ENCODE measurements around the gene SNX27. TPM values are rescaled to one million over a fixed set of nuclear protein-coding genes. Genes with fewer than 3 reads are reported as not detected.

Gene SNX27
- total RNA-seq, 1 donor from 2014 or later, result 13.0 TPM

GRCh38 chr1:151581451-151581850 is 30.4 kb upstream of the SNX27 start:
- Histone ChIP-seq H3K4me1 (no peaks in the 10 kb centered on the region), H3K4me3 (no peak overlapping the region), H3K27me3 (no peaks in the 10 kb centered on the region), H3K27ac (no peak overlapping the region), H3K9me3 (no peaks in the 10 kb centered on the region), H3K36me3 (peaks cover 5 to 39% of the 10 kb centered on the region in 2 donors)
- peak in 1 of 2 donors; percentile 33 for DNase-seq (ENCODE audit: low spot score in 2 of 2)
- intact Hi-C loops (cut with DNase I), result no loop called here
- TF ChIP-seq, protein P1, sequence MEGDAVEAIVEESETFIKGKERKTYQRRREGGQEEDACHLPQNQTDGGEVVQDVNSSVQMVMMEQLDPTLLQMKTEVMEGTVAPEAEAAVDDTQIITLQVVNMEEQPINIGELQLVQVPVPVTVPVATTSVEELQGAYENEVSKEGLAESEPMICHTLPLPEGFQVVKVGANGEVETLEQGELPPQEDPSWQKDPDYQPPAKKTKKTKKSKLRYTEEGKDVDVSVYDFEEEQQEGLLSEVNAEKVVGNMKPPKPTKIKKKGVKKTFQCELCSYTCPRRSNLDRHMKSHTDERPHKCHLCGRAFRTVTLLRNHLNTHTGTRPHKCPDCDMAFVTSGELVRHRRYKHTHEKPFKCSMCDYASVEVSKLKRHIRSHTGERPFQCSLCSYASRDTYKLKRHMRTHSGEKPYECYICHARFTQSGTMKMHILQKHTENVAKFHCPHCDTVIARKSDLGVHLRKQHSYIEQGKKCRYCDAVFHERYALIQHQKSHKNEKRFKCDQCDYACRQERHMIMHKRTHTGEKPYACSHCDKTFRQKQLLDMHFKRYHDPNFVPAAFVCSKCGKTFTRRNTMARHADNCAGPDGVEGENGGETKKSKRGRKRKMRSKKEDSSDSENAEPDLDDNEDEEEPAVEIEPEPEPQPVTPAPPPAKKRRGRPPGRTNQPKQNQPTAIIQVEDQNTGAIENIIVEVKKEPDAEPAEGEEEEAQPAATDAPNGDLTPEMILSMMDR (IDR thresholded peaks at IDR 0.05), result no peak

- Histone ChIP-seq H3K36me3 (peaks cover 5 to 36% of the 10 kb centered on the region in 2 donors), H3K9me3 (no peaks in the 10 kb centered on the region), H3K4me3 (no peak overlapping the region), H3K27me3 (no peaks in the 10 kb centered on the region), H3K27ac (no peak overlapping the region), H3K4me1 (no peaks in the 10 kb centered on the region)
- TF ChIP-seq, protein P1 (IDR thresholded peaks at IDR 0.05), result no peak
- intact Hi-C loops (cut with DNase I), result no loop called here
- DNase-seq (ENCODE audit: low spot score in 2 of 2), result peak in 1 of 2 donors; percentile 13
These were observed 29.9 kb upstream of the SNX27 start for GRCh38 chr1:151581921-151582320.

DNA sequence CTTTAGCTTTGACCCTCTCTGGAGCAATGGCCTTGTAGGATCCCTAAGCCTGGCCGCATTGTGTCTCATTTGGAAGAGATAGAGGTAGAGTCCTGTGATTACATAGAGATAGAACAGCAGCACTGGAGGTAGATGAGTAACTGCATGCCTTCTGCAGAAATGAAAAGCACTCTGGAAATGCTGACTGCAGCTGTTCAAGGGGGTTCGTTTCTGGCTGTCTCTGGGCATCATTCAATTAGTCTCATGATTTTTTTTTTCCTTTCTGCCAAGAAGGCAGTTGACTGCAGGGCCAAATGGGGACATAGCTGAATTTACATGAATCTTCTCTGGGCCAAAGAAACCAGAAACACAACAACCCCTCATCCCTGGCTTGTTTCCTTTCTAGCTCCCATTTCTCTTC is 28.1 kb upstream of the SNX27 start:
- peaks cover 5 to 31% of the 10 kb centered on the region in 2 donors for H3K36me3 ChIP-seq
- no peak overlapping the region for H3K4me3 ChIP-seq

DNA sequence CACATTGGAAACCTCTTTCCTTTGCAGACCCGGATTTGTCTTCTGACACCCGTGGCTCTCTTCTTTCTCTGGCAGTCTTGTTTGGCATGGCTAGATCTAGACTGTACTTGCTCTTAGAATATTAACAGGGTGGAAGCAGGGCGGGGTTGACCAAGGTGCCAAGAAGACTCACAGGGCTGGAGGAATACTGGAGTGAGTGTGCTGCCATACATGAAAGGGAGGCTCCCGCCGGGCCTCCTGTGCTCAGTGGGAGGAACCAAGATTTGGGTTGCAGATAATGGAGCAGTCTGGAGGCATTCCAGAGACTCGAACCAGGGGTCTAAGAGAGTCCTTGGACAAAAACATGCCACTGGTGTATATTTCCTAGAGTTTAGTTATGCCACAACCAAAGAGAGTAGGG is 27.6 kb upstream of the SNX27 start:
- H3K9me3 ChIP-seq, result no peaks in the 10 kb centered on the region
- intact Hi-C loops (cut with DNase I), result no loop called here
- no peaks in the 10 kb centered on the region for H3K27me3 ChIP-seq
- H3K4me3 ChIP-seq, result no peak overlapping the region
- TF ChIP-seq, protein P1 (IDR thresholded peaks at IDR 0.05), result no peak
- H3K36me3 ChIP-seq, result peaks cover 5 to 28% of the 10 kb centered on the region in 2 donors
- H3K27ac ChIP-seq, result no peak overlapping the region
- no peak for DNase-seq (ENCODE audit: low spot score in 2 of 2)
- no peaks in the 10 kb centered on the region for H3K4me1 ChIP-seq

More for the DNA sequence above, 28.1 kb upstream of the SNX27 start:
- no peak for DNase-seq (ENCODE audit: low spot score in 2 of 2)
- Histone ChIP-seq H3K27me3 (no peaks in the 10 kb centered on the region), H3K27ac (no peak overlapping the region), H3K4me1 (no peaks in the 10 kb centered on the region), H3K9me3 (no peaks in the 10 kb centered on the region)
- TF ChIP-seq, protein P1 (IDR thresholded peaks at IDR 0.05), result no peak
- intact Hi-C loops (cut with DNase I), result no loop called here

- Histone ChIP-seq H3K4me1 (no peaks in the 10 kb centered on the region), H3K4me3 (no peak overlapping the region), H3K9me3 (no peaks in the 10 kb centered on the region), H3K36me3 (peaks cover 2 to 23% of the 10 kb centered on the region in 2 donors), H3K27ac (no peak overlapping the region), H3K27me3 (no peaks in the 10 kb centered on the region)
- DNase-seq (ENCODE audit: low spot score in 2 of 2), result peak in 1 of 2 donors; percentile 18
- TF ChIP-seq, protein P1 (IDR thresholded peaks at IDR 0.05), result no peak
- intact Hi-C loops (cut with DNase I), result no loop called here
These were observed 27.1 kb upstream of the SNX27 start for GRCh38 chr1:151584780-151585179.

GRCh38 chr1:151585622-151586021 is 26.2 kb upstream of the SNX27 start:
- TF ChIP-seq, protein P1 (IDR thresholded peaks at IDR 0.05), result no peak
- Histone ChIP-seq H3K4me1 (no peaks in the 10 kb centered on the region), H3K4me3 (no peak overlapping the region), H3K36me3 (peaks cover 0 to 16% of the 10 kb centered on the region in 2 donors), H3K27ac (no peak overlapping the region), H3K27me3 (no peaks in the 10 kb centered on the region), H3K9me3 (no peaks in the 10 kb centered on the region)
- intact Hi-C loops (cut with DNase I), result no loop called here
- peak in 1 of 2 donors; percentile 22 for DNase-seq (ENCODE audit: low spot score in 2 of 2)
